Calu3 (cell line): Measurements from ENCODE around the gene TNFRSF21. TPM values are rescaled to one million over a fixed set of nuclear protein-coding genes. Genes with fewer than 3 reads are reported as not detected.

Source experiments
- BruUV-seq: library from RNA; stranded (reverse); fragments of 400-500 nt; replicated peaks from 2 replicates; lab custom pipeline; 2021; lab: Mats Ljungman, UMichigan
- CTCF ChIA-PET: fragments of 300-600 bp; sonication (Branson Sonifier 250); formaldehyde crosslinking; loops from one replicate; lab custom pipeline; 2022; ENCODE audit warnings: antibody characterized with exemption; lab: Charles Lee
- DNase-seq: peaks from one replicate; pipeline ENCODE4 v3.0.0; 2022
- H3K27ac Mint-ChIP-seq: one replicate; pipeline ENCODE4 v1.8.0; 2022; ENCODE audit warnings: mixed read lengths; ENCODE audit not compliant: unreplicated experiment
- H3K27me3 Mint-ChIP-seq: one replicate; pipeline ENCODE4 v1.8.0; 2022; ENCODE audit warnings: mixed read lengths; ENCODE audit not compliant: unreplicated experiment
- H3K36me3 Mint-ChIP-seq: one replicate; pipeline ENCODE4 v1.8.0; 2022; ENCODE audit warnings: mild to moderate bottlenecking, moderate library complexity, mixed read lengths; ENCODE audit not compliant: insufficient read depth, unreplicated experiment
- H3K4me1 Mint-ChIP-seq: one replicate; pipeline ENCODE4 v1.8.0; 2022; ENCODE audit warnings: mild to moderate bottlenecking, low read depth, mixed read lengths; ENCODE audit not compliant: unreplicated experiment
- H3K4me3 Mint-ChIP-seq: one replicate; pipeline ENCODE4 v1.8.0; 2022; ENCODE audit warnings: mild to moderate bottlenecking, low read depth, moderate library complexity, mixed read lengths; ENCODE audit not compliant: unreplicated experiment
- H3K9me3 Mint-ChIP-seq: one replicate; pipeline ENCODE4 v1.8.0; 2022; ENCODE audit warnings: low read depth, mixed read lengths; ENCODE audit not compliant: unreplicated experiment
- intact Hi-C: fragments of 100-400 bp; cut with micrococcal nuclease; formaldehyde crosslinking; loops from one replicate; pipeline ENCODE4 v1.10.0; 2022; ENCODE audit not compliant: unreplicated experiment
- total RNA-seq: library from RNA; stranded (reverse); gene quantifications from 2 replicates; pipeline ENCODE4 v1.2.3, GENCODE V29; 2022
- TF ChIP-seq, protein P1 (sequence below): fragments of 200-600 bp; IDR thresholded peaks from one replicate; pipeline ENCODE4 v1.8.0; 2022; ENCODE audit warnings: antibody characterized with exemption; ENCODE audit not compliant: unreplicated experiment

The TNFRSF21 gene
- total RNA-seq, 1 experiment from 2014 or later, result 255 TPM

DNA sequence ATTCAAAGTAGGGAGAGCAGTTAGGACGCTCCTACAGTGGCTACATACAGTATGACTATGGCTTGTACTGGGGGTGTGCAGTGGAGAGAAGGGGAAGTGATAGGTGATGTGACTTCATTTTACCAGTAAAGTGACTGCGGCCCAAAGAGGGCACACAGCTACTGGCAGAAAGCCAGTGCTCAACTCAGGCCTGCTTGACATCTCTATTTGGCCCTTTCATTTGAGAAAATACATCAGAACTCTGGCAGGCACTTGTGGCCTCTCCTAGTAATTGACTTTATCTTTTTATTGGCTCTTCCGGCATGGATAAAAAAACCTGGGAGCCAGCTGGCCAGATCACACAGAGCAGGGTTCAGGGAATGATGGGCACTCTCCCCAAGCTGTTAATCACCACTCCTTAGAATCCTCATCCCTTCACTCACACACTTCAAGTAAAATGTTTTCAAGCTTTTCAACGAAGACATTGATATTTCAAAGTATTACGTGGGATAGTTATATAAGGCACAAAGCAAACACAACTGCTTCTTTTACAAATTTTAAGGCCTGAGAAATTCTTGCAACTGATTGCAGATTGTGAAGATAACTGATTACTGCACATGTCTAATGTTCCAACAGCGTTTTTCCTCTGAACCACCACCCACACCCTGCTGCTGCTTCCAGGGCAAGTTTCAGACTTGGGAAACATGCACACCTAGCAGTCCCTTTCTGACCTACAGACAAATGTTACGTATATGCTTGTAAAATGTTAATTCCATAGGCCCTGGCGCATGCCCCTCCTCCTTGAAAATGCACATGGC lies 73.5 kb downstream of the TNFRSF21 start:
- peak overlapping the region; percentile 91 for H3K27ac Mint-ChIP-seq
- TF ChIP-seq, protein P1, sequence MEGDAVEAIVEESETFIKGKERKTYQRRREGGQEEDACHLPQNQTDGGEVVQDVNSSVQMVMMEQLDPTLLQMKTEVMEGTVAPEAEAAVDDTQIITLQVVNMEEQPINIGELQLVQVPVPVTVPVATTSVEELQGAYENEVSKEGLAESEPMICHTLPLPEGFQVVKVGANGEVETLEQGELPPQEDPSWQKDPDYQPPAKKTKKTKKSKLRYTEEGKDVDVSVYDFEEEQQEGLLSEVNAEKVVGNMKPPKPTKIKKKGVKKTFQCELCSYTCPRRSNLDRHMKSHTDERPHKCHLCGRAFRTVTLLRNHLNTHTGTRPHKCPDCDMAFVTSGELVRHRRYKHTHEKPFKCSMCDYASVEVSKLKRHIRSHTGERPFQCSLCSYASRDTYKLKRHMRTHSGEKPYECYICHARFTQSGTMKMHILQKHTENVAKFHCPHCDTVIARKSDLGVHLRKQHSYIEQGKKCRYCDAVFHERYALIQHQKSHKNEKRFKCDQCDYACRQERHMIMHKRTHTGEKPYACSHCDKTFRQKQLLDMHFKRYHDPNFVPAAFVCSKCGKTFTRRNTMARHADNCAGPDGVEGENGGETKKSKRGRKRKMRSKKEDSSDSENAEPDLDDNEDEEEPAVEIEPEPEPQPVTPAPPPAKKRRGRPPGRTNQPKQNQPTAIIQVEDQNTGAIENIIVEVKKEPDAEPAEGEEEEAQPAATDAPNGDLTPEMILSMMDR, result no peak
- CTCF ChIA-PET, result no interaction called here
- no peak for DNase-seq
- no peaks in the 10 kb centered on the region for H3K9me3 Mint-ChIP-seq
- intact Hi-C loops, result loop anchor here (2.0 kb wide), 1 partner anchor 139 kb away; no protein-coding TSS in a partner anchor
- BruUV-seq, result no TSS peak
- H3K36me3 Mint-ChIP-seq, result peaks cover 84% of the 10 kb centered on the region
- H3K4me3 Mint-ChIP-seq, result peak overlapping the region; percentile 68
- H3K27me3 Mint-ChIP-seq, result no peaks in the 10 kb centered on the region
- peaks cover 62% of the 10 kb centered on the region for H3K4me1 Mint-ChIP-seq

DNA sequence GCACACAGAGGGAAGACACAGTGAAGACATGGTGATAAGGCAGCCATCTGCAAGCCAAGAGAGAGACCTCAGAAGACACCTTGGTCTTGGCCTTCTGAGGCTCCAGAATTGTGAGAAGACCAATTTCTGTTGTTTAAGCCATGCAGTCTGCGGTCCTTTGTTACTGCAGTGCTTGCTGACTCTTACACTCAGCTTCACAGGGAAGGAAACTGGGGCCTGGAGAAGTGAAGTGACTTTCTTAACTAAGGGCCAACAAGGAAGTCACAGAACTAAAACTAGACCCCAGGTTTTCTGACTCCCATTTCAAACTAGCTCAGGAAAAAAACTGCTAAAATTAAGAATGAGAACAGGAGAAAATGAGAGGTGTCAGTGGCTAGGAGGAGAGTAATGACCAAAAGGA lies 74.3 kb downstream of the TNFRSF21 start:
- H3K4me1 Mint-ChIP-seq, result peaks cover 66% of the 10 kb centered on the region
- H3K36me3 Mint-ChIP-seq, result peaks cover 85% of the 10 kb centered on the region
- no peaks in the 10 kb centered on the region for H3K27me3 Mint-ChIP-seq
- H3K27ac Mint-ChIP-seq, result peak overlapping the region; percentile 91
- BruUV-seq, result no TSS peak
- TF ChIP-seq, protein P1, result no peak
- intact Hi-C loops, result loop anchor here (2.0 kb wide), 1 partner anchor 139 kb away; no protein-coding TSS in a partner anchor
- peak overlapping the region; percentile 68 for H3K4me3 Mint-ChIP-seq
- CTCF ChIA-PET, result no interaction called here
- no peaks in the 10 kb centered on the region for H3K9me3 Mint-ChIP-seq
- DNase-seq, result no peak

DNA sequence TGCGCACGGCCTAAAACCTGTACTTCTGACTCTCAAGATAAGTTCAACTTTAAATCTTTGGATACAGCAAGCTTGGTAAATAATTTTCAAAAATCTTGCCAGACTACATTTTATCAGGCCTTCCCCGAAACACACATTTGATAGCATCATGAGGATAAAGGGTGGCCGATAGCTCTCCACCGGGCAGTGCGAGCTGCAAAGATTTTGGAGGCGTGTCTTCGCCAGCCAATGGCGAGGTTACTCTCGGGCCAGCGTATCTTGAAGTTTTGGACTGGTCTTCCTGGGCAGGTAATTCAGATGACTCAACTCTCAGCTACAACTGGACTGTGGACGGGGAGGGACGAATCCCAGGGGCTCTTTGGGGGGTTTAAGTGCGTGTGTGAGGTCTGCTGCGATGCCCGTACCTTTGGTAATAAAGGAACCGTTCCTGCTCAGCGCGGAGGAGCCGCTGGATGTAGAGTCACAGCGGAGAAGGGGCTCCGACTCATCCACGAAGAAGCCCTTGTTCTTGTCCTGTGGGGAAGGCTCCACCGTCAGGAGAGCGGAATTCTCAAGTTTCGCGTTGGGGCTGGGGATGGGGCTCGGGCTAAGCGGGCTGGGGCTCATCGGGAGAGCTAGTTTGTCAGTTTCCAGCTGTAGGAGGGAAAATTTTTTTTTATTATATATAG lies 75.3 kb downstream of the TNFRSF21 start:
- no peaks in the 10 kb centered on the region for H3K27me3 Mint-ChIP-seq
- peak; percentile 83 for DNase-seq
- H3K27ac Mint-ChIP-seq, result peak overlapping the region; percentile 91
- intact Hi-C loops, result loop anchor here (2.0 to 5.0 kb wide), 2 partner anchors 37 to 138 kb away; no protein-coding TSS in a partner anchor
- TF ChIP-seq, protein P1, result no peak
- H3K4me1 Mint-ChIP-seq, result peaks cover 66% of the 10 kb centered on the region
- H3K9me3 Mint-ChIP-seq, result no peaks in the 10 kb centered on the region
- CTCF ChIA-PET, result interaction anchor here (0.5 to 1.4 kb wide), 8 partner anchors 8 to 1806 kb away, joined by 3 to 5 read pairs (median 4); no protein-coding TSS in a partner anchor
- peaks cover 84% of the 10 kb centered on the region for H3K36me3 Mint-ChIP-seq
- peak overlapping the region; percentile 68 for H3K4me3 Mint-ChIP-seq
- BruUV-seq, result no TSS peak

DNA sequence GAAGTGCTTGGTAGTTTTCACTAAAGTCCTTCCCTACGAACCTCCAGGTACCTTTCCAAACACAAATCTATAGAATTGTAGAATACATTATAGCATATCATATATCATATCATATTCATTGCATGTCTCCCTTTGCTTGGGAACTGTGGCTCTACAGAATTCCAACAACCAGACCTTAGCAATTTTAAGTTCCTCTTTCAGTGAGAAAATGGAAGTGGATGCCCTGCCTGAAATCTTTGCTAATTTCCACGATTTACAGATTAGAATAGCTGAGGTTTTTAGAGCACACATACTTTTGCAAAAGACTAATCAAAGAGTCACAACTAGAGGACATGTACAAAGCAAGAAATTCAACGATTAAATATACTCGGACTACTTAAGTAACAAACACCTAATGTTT lies 78.6 kb downstream of the TNFRSF21 start:
- TF ChIP-seq, protein P1, result no peak
- Mint-ChIP-seq H3K27me3 (no peaks in the 10 kb centered on the region), H3K4me1 (peaks cover 49% of the 10 kb centered on the region), H3K36me3 (peaks cover 76% of the 10 kb centered on the region), H3K27ac (no peak overlapping the region), H3K4me3 (no peak overlapping the region), H3K9me3 (no peaks in the 10 kb centered on the region)
- no TSS peak for BruUV-seq
- DNase-seq, result no peak
- CTCF ChIA-PET, result no interaction called here
- intact Hi-C loops, result loop anchor here (5.0 kb wide), 1 partner anchor 34 kb away; no protein-coding TSS in a partner anchor
